ENCODE measurements around the gene PRRX1. TPM values are rescaled to one million over a fixed set of nuclear protein-coding genes. Genes with fewer than 3 reads are reported as not detected.

Gene PRRX1
- total and polyA plus RNA-seq, 12 donors, result 6.8 to 23.4 (median 13.6) TPM

- no peaks in the 10 kb centered on the region for H3K4me1 ChIP-seq (replicated peaks in 1 of 2)
- H3K36me3 ChIP-seq (replicated peaks in 1 of 2), result no peaks in the 10 kb centered on the region
- WGBS, 4 donors, result 34 to 100% (median 93%) methylated on average over 1 of the region's 1 CpG
- H3K4me3 ChIP-seq, result no peak overlapping the region
- no peak overlapping the region for H3K27ac ChIP-seq
- intact Hi-C loops (cut with DNase I), result no loop called here
- no peaks in the 10 kb centered on the region for H3K9me3 ChIP-seq (replicated peaks in 1 of 3)
- TF ChIP-seq CTCF (IDR thresholded peaks at IDR 0.05) (no peak), POLR2A (IDR thresholded peaks at IDR 0.05) (no peak)
- DNase-seq, result no peak
- no peaks in the 10 kb centered on the region for H3K27me3 ChIP-seq
Observed at GRCh38 chr1:170714938-170715337, 51.0 kb downstream of the PRRX1 start.

- H3K27ac ChIP-seq, result no peak overlapping the region
- no peak for TF ChIP-seq CTCF (IDR thresholded peaks at IDR 0.05)
- TF ChIP-seq POLR2A (IDR thresholded peaks at IDR 0.05), result no peak
- no peak overlapping the region for H3K4me3 ChIP-seq
- no peaks in the 10 kb centered on the region for H3K9me3 ChIP-seq (replicated peaks in 1 of 3)
- no peaks in the 10 kb centered on the region for H3K4me1 ChIP-seq (replicated peaks in 1 of 2)
- intact Hi-C loops (cut with DNase I), result no loop called here
- 65 to 84% (median 69%) methylated on average over 3 of the region's 3 CpGs for WGBS, 4 donors
- H3K27me3 ChIP-seq, result no peaks in the 10 kb centered on the region
- no peaks in the 10 kb centered on the region for H3K36me3 ChIP-seq (replicated peaks in 1 of 2)
- no peak for DNase-seq
Observed at GRCh38 chr1:170716835-170717429, 53.0 kb downstream of the PRRX1 start.

GRCh38 chr1:170720661-170721060, 56.7 kb downstream of the PRRX1 start:
- H3K36me3 ChIP-seq (replicated peaks in 1 of 2), result no peaks in the 10 kb centered on the region
- no peaks in the 10 kb centered on the region for H3K27me3 ChIP-seq
- intact Hi-C loops (cut with DNase I), result no loop called here
- no peaks in the 10 kb centered on the region for H3K9me3 ChIP-seq (replicated peaks in 1 of 3)
- WGBS, 4 donors, result 73 to 90% (median 79%) methylated on average over 2 of the region's 2 CpGs
- H3K4me1 ChIP-seq (replicated peaks in 1 of 2), result no peaks in the 10 kb centered on the region
- no peak for TF ChIP-seq POLR2A (IDR thresholded peaks at IDR 0.05)
- TF ChIP-seq CTCF (IDR thresholded peaks at IDR 0.05), result no peak
- H3K4me3 ChIP-seq, result no peak overlapping the region
- no peak overlapping the region for H3K27ac ChIP-seq
- no peak for DNase-seq

GRCh38 chr1:170721621-170722020, 57.7 kb downstream of the PRRX1 start:
- no peaks in the 10 kb centered on the region for H3K36me3 ChIP-seq (replicated peaks in 1 of 2)
- intact Hi-C loops (cut with DNase I), result no loop called here
- H3K4me3 ChIP-seq, result no peak overlapping the region
- no peaks in the 10 kb centered on the region for H3K27me3 ChIP-seq
- no peaks in the 10 kb centered on the region for H3K4me1 ChIP-seq (replicated peaks in 1 of 2)
- WGBS, 4 donors, result 84 to 95% (median 89%) methylated on average over 4 of the region's 4 CpGs
- H3K9me3 ChIP-seq (replicated peaks in 1 of 3), result no peaks in the 10 kb centered on the region
- no peak overlapping the region for H3K27ac ChIP-seq
- DNase-seq, result no peak
- TF ChIP-seq CTCF (IDR thresholded peaks at IDR 0.05) (no peak), POLR2A (IDR thresholded peaks at IDR 0.05) (no peak)

All from adrenal gland (tissue), 12 donors.